ENCODE measurements around the gene WDHD1.
A peak's percentile ranks its signal among the peaks of the same experiment; 100 is the strongest.
"Not testable (repeated sequence)": the region's sequence is repeated elsewhere in the genome, so short reads cannot be mapped to it uniquely, and the experiment has no call there.

The WDHD1 gene, protein sequence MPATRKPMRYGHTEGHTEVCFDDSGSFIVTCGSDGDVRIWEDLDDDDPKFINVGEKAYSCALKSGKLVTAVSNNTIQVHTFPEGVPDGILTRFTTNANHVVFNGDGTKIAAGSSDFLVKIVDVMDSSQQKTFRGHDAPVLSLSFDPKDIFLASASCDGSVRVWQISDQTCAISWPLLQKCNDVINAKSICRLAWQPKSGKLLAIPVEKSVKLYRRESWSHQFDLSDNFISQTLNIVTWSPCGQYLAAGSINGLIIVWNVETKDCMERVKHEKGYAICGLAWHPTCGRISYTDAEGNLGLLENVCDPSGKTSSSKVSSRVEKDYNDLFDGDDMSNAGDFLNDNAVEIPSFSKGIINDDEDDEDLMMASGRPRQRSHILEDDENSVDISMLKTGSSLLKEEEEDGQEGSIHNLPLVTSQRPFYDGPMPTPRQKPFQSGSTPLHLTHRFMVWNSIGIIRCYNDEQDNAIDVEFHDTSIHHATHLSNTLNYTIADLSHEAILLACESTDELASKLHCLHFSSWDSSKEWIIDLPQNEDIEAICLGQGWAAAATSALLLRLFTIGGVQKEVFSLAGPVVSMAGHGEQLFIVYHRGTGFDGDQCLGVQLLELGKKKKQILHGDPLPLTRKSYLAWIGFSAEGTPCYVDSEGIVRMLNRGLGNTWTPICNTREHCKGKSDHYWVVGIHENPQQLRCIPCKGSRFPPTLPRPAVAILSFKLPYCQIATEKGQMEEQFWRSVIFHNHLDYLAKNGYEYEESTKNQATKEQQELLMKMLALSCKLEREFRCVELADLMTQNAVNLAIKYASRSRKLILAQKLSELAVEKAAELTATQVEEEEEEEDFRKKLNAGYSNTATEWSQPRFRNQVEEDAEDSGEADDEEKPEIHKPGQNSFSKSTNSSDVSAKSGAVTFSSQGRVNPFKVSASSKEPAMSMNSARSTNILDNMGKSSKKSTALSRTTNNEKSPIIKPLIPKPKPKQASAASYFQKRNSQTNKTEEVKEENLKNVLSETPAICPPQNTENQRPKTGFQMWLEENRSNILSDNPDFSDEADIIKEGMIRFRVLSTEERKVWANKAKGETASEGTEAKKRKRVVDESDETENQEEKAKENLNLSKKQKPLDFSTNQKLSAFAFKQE

GRCh38 chr14:55026793-55027561 lies at the start of gene WDHD1, which contains the start of gene SOCS4:
Gene WDHD1 (minus strand): TSS chr14:55027099. CDS start chr14:55026787, 312 bp downstream.
Gene SOCS4 (plus strand): TSS chr14:55027236. CDS start chr14:55043042, 15,806 bp downstream.
- peak; percentile 98 for DNase-seq (ENCODE audit: low read depth, low spot score)

GRCh38 chr14:55075628-55076175 lies 48.8 kb upstream of the WDHD1 start:
- no peak for DNase-seq (ENCODE audit: low read depth, low spot score)

DNA sequence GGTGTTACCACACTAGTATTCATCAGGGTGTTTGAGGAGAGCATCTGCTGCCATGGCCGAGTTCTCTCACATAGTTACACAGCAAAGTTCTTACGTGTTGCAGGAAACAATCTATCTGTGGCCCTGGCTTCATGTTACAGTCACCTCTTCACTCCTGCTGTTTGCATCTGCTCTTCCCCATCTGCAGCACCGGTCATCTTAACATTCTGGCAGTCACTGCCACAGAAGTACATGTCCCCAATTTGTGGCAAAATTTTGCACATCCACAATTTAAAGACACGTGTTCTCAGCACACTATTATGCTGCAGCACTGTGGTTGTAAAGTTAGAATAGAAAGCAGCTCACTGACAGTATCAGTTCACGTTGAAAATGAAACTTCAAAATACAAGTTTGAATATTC lies 47.8 kb upstream of the WDHD1 start:
- DNase-seq (ENCODE audit: low read depth, low spot score) = no peak

GRCh38 chr14:55073856-55074255 lies 47.0 kb upstream of the WDHD1 start:
- DNase-seq (ENCODE audit: low read depth, low spot score) = no peak

DNA sequence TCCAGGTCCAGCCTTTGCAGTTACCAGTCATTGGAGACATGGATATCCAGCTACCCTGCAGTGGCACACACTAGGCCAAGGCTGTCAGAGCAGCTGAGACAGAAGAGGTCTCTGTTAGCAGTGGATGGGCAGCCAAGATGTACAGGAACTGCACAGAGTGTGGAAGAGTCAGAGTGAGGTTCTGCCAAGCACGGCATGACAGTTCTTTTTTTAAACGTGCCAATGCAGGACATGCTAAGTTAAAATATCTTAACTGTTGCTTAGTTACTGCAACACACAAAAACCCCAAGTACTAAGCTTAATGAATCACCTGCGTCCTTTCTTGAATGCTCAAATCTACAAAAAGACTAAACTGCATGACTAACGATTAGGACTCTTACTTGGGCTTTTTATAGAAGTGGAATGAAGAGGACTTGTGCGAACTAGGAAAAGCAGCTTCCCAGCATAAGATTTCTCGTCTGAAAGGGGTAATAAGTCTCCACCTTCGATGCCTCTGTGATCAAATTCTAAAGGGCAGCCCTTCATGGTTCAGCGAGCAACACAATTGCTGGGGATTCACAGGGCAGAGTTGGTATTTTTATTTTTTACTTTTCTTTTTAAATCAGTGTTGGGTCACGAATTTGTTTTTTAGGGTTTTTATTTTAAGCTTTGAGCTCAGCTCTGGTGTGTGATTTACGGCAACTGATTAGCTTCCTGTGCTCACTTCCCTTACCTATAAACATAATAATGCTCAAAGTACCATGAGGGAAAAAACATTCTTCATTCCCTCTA lies 45.2 kb upstream of the WDHD1 start:
- no peak for DNase-seq (ENCODE audit: low read depth, low spot score)

- DNase-seq (ENCODE audit: low read depth, low spot score) = no peak
Observed at GRCh38 chr14:55070981-55071411, 44.1 kb upstream of the WDHD1 start.

- no peak for DNase-seq (ENCODE audit: low read depth, low spot score)
Observed at GRCh38 chr14:55066223-55066622, 39.3 kb upstream of the WDHD1 start.

- DNase-seq (ENCODE audit: low read depth, low spot score) = no peak
Observed at GRCh38 chr14:55065411-55065810, 38.5 kb upstream of the WDHD1 start.

GRCh38 chr14:55064896-55065295 lies 38.0 kb upstream of the WDHD1 start:
- DNase-seq (ENCODE audit: low read depth, low spot score) = not testable (repeated sequence)

DNA sequence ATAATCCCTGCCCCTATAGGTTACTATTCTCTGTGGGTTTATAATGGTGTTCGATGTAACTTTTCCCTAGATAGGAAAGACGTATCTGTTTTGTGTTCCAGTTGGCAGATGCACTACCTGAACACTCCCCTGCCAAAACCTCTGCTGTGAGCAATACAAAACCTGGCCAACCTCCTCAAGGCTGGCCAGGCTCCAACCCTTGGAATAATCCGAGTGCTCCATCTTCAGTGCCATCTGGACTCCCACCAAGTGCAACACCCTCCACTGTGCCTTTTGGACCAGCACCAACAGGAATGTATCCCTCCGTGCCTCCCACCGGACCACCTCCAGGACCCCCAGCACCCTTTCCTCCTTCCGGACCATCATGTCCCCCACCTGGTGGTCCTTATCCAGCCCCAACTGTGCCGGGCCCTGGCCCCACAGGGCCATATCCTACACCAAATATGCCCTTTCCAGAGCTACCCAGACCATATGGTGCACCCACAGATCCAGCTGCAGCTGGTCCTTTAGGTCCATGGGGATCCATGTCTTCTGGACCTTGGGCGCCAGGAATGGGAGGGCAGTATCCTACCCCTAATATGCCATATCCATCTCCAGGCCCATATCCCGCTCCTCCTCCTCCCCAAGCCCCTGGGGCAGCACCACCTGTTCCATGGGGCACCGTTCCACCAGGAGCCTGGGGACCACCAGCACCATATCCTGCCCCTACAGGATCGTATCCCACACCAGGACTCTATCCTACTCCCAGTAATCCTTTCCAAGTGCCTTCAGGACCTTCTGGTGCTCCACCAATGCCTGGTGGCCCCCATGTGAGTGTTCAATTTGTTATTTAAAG lies 35.8 kb upstream of the WDHD1 start:
- DNase-seq (ENCODE audit: low read depth, low spot score) = no peak

- no peak for DNase-seq (ENCODE audit: low read depth, low spot score)
Observed at GRCh38 chr14:55059333-55059732, 32.4 kb upstream of the WDHD1 start.

GRCh38 chr14:55057919-55058318 lies 31.0 kb upstream of the WDHD1 start:
- no peak for DNase-seq (ENCODE audit: low read depth, low spot score)

GRCh38 chr14:55054098-55054497 lies 27.2 kb upstream of the WDHD1 start:
- no peak for DNase-seq (ENCODE audit: low read depth, low spot score)

DNA sequence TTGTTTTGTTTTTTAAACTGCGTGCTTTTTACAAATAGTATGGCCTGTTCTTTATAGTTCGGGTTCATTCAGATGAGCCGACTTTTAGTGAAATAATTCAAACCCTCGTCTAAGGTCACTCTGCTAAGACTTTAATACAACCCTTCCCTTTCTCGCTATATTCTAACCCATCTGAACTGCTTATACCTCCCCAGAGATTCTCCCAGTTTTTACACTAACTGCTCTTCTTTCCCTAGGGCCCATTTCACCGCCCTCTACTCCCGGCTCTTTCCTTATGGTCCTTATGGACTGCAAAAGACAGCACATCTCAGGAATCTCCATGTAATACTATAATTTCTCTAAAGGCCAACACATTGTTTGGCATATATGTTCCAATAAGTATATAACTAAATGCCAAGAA lies 26.6 kb upstream of the WDHD1 start:
- no peak for DNase-seq (ENCODE audit: low read depth, low spot score)

GRCh38 chr14:55053018-55053417 lies 26.1 kb upstream of the WDHD1 start:
- DNase-seq (ENCODE audit: low read depth, low spot score) = no peak

DNA sequence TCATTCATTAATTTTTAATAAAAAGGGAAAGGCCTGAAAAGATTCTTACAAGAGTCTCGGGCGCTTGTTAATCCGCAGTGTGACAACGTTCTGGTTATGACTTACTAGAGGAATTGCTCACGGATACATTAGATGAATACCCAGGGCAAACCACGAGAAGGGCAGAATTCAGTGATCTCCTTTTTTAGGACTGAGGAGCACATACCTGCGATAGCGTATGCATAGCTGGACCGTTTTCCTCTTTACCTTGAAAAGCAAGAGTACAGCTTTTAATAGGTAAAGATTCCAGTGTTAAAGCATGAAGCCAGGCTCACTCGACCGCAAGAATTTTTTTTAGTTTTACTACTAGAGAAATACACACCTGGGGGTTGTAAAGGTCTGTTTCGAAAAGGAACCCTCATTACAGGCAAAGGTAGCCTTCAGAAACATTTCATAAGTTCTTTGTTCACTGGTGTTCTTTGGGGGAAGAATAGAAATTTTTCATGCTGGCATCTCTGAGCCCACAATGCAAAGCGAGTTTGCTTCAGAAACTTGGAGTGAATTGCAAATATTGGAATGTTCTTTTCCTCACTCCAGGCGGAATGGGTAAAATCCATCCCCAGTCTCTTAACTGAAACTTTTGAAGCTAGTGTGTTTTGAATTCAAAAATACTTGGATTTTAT lies 25.5 kb upstream of the WDHD1 start:
- DNase-seq (ENCODE audit: low read depth, low spot score) = no peak

GRCh38 chr14:55051423-55052268 lies 24.7 kb upstream of the WDHD1 start, which contains the start of gene MAPK1IP1L:
Gene MAPK1IP1L (plus strand): TSS chr14:55051647. CDS start chr14:55061684, 10,037 bp downstream.
- peak; percentile 98 for DNase-seq (ENCODE audit: low read depth, low spot score)

GRCh38 chr14:55051165-55051422 lies 24.2 kb upstream of the WDHD1 start:
- no peak for DNase-seq (ENCODE audit: low read depth, low spot score)
